Measurements from ENCODE around the gene ADCY1. TPM values are rescaled to one million over a fixed set of nuclear protein-coding genes. Genes with fewer than 3 reads are reported as not detected.

Gene ADCY1
- total RNA-seq, 1 experiment from 2014 or later, result not detected

GRCh38 chr7:45656431-45656830 lies 82.3 kb downstream of the ADCY1 start:
- H3K36me3 ChIP-seq (ENCODE audit: low read depth), result no peaks in the 10 kb centered on the region
- H3K9me2 ChIP-seq (ENCODE audit: insufficient read depth), result no peaks in the 10 kb centered on the region
- intact Hi-C loops (cut with micrococcal nuclease; ENCODE audit: unreplicated experiment), result no loop called here

GRCh38 chr7:45657136-45657889 lies 83.1 kb downstream of the ADCY1 start:
- H3K4me1 ChIP-seq (replicated peaks; ENCODE audit: insufficient read depth), result no peaks in the 10 kb centered on the region
- TF ChIP-seq CTCF (conservative IDR thresholded peaks at IDR 0.05) (no peak), EZH2 (IDR thresholded peaks at IDR 0.05; ENCODE audit: low read depth) (no peak)
- peaks cover 71% of the 10 kb centered on the region for H3K27me3 ChIP-seq (ENCODE audit: insufficient read depth, low read depth)
- H2AFZ ChIP-seq, result no peak overlapping the region
- no peak overlapping the region for H3K4me2 ChIP-seq
- no peaks in the 10 kb centered on the region for H4K20me1 ChIP-seq (ENCODE audit: insufficient read depth)
- DNase-seq, result no peak
- no peaks in the 10 kb centered on the region for H3F3A ChIP-seq (ENCODE audit: insufficient read depth, low read depth)
- H3K4me3 ChIP-seq, result no peak overlapping the region
- BruUV-seq (replicated peaks), result no TSS peak
- H3K9me2 ChIP-seq (ENCODE audit: insufficient read depth), result no peaks in the 10 kb centered on the region
- H3K9me3 ChIP-seq (ENCODE audit: insufficient read depth, low read depth), result no peaks in the 10 kb centered on the region
- CTCF ChIA-PET, result no interaction called here
- H3K79me2 ChIP-seq (ENCODE audit: low read depth), result no peaks in the 10 kb centered on the region
- intact Hi-C loops (cut with micrococcal nuclease; ENCODE audit: unreplicated experiment), result no loop called here
- H3K36me3 ChIP-seq (ENCODE audit: low read depth), result no peaks in the 10 kb centered on the region
- POLR2A ChIA-PET (ENCODE audit: unreplicated experiment), result no interaction called here
- H3K27ac ChIP-seq, result no peak overlapping the region

More at GRCh38 chr7:45656431-45656830, 82.3 kb downstream of the ADCY1 start:
- ChIA-PET CTCF (no interaction called here), POLR2A (ENCODE audit: unreplicated experiment) (no interaction called here)
- DNase-seq, result no peak
- Histone ChIP-seq H3F3A (ENCODE audit: insufficient read depth, low read depth) (no peaks in the 10 kb centered on the region), H3K4me2 (no peak overlapping the region), H3K79me2 (ENCODE audit: low read depth) (no peaks in the 10 kb centered on the region), H3K4me1 (replicated peaks; ENCODE audit: insufficient read depth) (no peaks in the 10 kb centered on the region), H4K20me1 (ENCODE audit: insufficient read depth) (no peaks in the 10 kb centered on the region), H2AFZ (no peak overlapping the region), H3K27me3 (ENCODE audit: insufficient read depth, low read depth) (peaks cover 71% of the 10 kb centered on the region), H3K9me3 (ENCODE audit: insufficient read depth, low read depth) (no peaks in the 10 kb centered on the region), H3K27ac (no peak overlapping the region), H3K4me3 (no peak overlapping the region)
- BruUV-seq (replicated peaks), result no TSS peak
- TF ChIP-seq EZH2 (IDR thresholded peaks at IDR 0.05; ENCODE audit: low read depth) (no peak), CTCF (conservative IDR thresholded peaks at IDR 0.05) (no peak)

GRCh38 chr7:45657890-45658715 lies 83.9 kb downstream of the ADCY1 start:
- Histone ChIP-seq H3K36me3 (ENCODE audit: low read depth) (no peaks in the 10 kb centered on the region), H3K79me2 (ENCODE audit: low read depth) (no peaks in the 10 kb centered on the region), H3K4me1 (replicated peaks; ENCODE audit: insufficient read depth) (no peaks in the 10 kb centered on the region), H3K9me3 (ENCODE audit: insufficient read depth, low read depth) (no peaks in the 10 kb centered on the region), H2AFZ (no peak overlapping the region), H4K20me1 (ENCODE audit: insufficient read depth) (no peaks in the 10 kb centered on the region), H3F3A (ENCODE audit: insufficient read depth, low read depth) (no peaks in the 10 kb centered on the region), H3K27ac (no peak overlapping the region), H3K4me3 (no peak overlapping the region), H3K9me2 (ENCODE audit: insufficient read depth) (no peaks in the 10 kb centered on the region), H3K27me3 (ENCODE audit: insufficient read depth, low read depth) (peaks cover 75% of the 10 kb centered on the region), H3K4me2 (no peak overlapping the region)
- intact Hi-C loops (cut with micrococcal nuclease; ENCODE audit: unreplicated experiment), result no loop called here
- POLR2A ChIA-PET (ENCODE audit: unreplicated experiment), result no interaction called here
- CTCF ChIA-PET, result no interaction called here
- no peak for DNase-seq
- TF ChIP-seq CTCF (conservative IDR thresholded peaks at IDR 0.05) (no peak), EZH2 (IDR thresholded peaks at IDR 0.05; ENCODE audit: low read depth) (no peak)
- BruUV-seq (replicated peaks), result no TSS peak
